HG02571 (cell line): Measurements from ENCODE around the gene FRAS1.
"Not testable (repeated sequence)": the region's sequence is repeated elsewhere in the genome, so short reads cannot be mapped to it uniquely, and the experiment has no call there.

Experiments
- ATAC-seq: cut with Tn5 transposase; IDR thresholded peaks from one replicate; pipeline ENCODE4 v1.9.1; 2021; ENCODE audit warnings: mild to moderate bottlenecking, moderate library complexity; ENCODE audit not compliant: unreplicated experiment

The FRAS1 gene

DNA sequence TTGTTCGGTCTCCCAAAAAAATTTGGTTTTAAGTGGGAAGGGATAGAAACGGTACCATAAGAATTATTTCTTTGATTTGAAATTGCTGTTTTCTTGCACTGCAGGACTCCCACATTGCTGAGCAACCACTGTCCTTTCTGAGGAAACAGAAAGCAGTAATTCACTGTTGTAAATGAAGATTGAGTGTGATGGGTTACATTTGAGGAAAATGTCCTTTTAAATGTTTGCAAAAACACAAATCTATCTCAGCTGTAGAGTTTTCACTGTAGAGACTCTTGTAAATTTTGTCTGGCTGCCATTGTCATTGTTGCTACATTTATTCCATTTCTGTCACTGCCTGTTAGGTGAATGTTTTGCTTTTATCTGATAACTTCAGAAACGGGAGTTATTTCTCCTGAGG lies 105.2 kb downstream of the FRAS1 start:
- no peak for ATAC-seq

GRCh38 chr4:78162821-78163220 lies 105.7 kb downstream of the FRAS1 start:
- no peak for ATAC-seq

DNA sequence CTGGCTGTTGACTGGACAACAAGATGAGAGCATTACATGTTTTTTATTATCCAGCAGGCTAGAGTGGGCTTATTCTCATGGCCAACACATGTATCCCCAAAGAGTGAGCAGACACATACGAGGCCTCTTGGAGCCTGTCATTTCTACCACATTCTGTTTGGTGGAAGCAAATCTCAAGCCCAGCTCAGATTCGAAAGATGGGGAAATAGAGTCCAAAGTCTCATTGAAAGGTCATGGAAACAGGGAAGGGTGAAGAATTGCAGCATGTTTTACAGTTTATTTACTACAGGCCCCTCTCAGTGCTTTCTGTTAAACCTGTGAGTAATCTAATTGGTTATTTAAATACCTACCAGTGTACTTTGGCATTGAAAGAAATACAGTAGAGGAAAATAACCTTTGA lies 108.6 kb downstream of the FRAS1 start:
- ATAC-seq = no peak

- no peak for ATAC-seq
These were observed 109.5 kb downstream of the FRAS1 start for GRCh38 chr4:78166622-78167021.

DNA sequence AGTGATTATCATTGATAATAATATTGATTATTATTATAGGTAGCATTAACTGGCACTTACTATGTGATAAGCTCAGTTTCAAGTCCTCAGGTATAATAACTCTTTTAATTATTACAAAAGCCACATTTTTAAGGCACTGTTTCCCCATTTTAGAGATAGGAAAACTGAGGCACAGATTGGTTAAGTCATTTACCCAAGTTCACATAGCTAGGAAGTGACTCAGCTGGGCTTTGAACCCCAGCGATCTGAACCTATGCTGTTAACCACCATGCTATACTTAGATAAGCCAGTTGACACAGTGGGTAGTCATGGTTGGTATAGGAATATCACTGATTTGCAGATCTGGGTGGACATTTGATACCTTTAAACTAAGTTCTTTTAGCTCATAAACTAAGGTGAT lies 110.4 kb downstream of the FRAS1 start:
- ATAC-seq = no peak

DNA sequence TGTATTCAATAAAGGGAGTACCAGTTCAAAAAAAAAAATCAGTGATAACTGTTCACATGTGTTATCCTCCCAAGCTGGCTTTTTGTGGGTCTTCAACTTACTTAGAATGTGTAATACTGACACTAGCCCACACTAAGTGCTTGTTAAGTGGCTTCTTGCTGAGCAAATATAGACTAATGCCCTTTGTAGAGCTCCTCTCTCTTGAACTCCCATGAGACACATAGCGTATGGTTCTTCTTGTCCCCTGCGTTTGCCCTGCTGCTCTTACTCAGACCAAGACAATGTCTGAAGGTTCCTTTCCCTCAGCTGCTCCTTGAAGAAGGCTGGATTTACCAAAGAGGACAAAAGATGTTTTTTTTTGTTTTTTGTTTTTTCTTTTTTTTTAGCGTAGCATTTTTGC lies 110.9 kb downstream of the FRAS1 start:
- no peak for ATAC-seq

- no peak for ATAC-seq
These were observed 112.6 kb downstream of the FRAS1 start for GRCh38 chr4:78169728-78170127.

- no peak for ATAC-seq
These were observed 114.4 kb downstream of the FRAS1 start for GRCh38 chr4:78171482-78171881.

DNA sequence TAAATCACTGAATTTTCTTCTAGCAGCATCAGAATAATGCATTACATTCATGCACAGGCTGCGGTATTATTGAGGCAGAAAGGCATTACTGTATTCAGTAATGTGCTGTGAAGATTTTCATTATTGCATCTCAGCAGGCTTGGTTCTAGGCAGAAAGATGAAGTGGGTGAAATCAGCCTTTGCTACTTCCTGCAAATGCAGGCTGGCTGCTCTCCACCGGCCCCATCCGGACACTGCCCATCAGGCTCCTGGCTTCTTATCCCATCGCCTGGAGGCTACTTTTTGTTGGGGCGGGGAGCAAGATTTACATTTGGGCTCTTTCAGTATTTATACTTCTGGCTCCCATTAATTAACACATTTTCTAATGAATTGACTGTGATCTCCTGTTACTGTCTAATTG lies 117.8 kb downstream of the FRAS1 start:
- ATAC-seq = no peak

DNA sequence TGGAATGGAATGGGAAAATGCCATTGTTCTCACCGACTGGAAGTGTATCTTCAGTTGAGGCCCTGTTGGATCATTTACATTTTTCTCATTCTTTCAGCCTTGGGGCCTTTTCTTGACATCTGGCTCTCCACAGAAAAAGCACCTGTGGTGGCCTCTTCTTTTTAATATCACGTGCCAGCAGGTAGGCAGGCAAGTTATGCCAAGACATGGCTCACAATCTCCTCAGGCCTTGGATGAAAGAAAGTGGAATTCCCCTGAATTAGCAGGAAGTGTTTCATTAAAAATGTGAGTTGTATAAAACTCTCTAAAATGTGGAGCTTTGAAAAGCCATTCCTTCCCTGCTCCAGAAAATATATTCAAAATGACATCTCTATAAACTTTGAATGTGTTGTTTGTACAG lies 122.1 kb downstream of the FRAS1 start:
- ATAC-seq = no peak

- not testable (repeated sequence) for ATAC-seq
These were observed 124.6 kb downstream of the FRAS1 start for GRCh38 chr4:78181681-78182234.

DNA sequence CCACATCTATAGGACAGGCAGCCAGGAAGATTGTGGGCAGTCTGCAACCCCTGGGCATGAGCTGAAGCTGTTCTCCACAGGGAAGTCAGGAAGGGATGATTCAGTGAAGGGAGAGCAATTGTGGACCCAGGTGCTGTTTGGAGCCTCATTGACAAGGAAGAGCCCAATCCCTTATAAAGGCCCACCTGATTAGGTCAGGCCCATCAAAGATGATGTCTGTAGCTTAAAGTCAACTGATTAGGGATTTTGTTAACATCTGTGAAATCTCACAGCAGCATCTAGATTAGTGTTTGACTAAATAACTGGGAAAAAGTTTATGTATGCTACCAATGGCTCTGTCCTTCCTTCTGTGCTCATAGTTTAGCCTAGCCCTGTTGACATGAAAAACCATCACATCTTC lies 127.5 kb downstream of the FRAS1 start:
- no peak for ATAC-seq

- ATAC-seq = no peak
These were observed 128.0 kb downstream of the FRAS1 start for GRCh38 chr4:78185117-78185516.

- no peak for ATAC-seq
These were observed 129.7 kb downstream of the FRAS1 start for GRCh38 chr4:78186597-78187543.

- no peak for ATAC-seq
These were observed 132.9 kb downstream of the FRAS1 start for GRCh38 chr4:78190068-78190467.

GRCh38 chr4:78190595-78190994 lies 133.5 kb downstream of the FRAS1 start:
- ATAC-seq = no peak

DNA sequence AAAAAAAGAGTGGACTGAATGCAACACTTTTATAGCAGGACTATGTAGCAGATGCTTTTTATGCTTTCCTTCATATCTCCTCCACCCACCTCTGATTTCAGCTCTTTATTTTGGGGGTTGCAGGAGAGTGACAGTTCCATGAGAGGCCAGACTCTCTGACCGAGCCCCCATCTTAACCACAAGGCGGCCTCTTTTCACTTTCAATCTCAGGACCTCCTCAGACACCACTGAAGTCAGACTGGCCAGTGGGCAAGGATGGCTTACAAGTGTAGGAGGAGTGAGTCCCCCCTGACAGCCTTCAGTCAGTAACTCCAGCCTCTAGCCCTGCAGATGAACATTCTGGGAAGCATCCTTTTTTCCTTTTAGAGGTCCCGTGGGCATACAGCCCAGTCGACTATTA lies 140.8 kb downstream of the FRAS1 start:
- ATAC-seq = no peak

- ATAC-seq = no peak
These were observed 142.9 kb downstream of the FRAS1 start for GRCh38 chr4:78199984-78200383.

GRCh38 chr4:78200949-78201348 lies 143.8 kb downstream of the FRAS1 start:
- ATAC-seq = no peak

GRCh38 chr4:78204176-78204575 lies 147.1 kb downstream of the FRAS1 start:
- ATAC-seq = no peak

GRCh38 chr4:78205591-78205990 lies 148.5 kb downstream of the FRAS1 start:
- no peak for ATAC-seq

DNA sequence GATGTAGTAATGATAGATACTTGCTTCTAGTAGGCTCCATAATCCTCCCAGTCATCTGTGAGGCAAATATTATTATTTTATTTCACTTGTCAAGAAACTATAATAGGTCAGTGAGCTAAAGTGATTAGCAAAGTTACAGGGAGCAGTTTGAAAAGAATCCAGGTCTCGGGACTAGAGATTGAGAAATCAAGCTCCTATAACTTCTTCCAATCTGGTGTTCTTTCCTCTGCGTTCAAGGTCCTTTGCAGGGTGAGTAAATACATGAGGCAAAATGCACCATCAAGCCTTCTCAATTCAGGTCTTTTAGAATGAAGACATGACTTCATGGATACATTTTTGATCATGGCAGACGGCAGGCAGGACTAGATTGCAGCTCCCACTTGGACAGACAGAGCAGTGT lies 150.4 kb downstream of the FRAS1 start:
- no peak for ATAC-seq
